K562 (cell line): ENCODE data around the gene CUL9. TPM values are rescaled to one million over a fixed set of nuclear protein-coding genes. Genes with fewer than 3 reads are reported as not detected.

Source experiments
- CBFB ChIP-seq: sonication (generic); formaldehyde crosslinking; IDR thresholded peaks from 2 replicates; pipeline ENCODE4 v1.4.0; 2020; ENCODE audit warnings: mild to moderate bottlenecking, missing genetic modification reagents
- CBX1 ChIP-seq: sonication (generic); IDR thresholded peaks from 2 replicates; pipeline ENCODE4 v1.6.1; 2016; ENCODE audit warnings: antibody characterized with exemption, low read depth, mild to moderate bottlenecking
- CHD7 ChIP-seq: fragments of 200-600 bp; sonication (generic); IDR thresholded peaks from one replicate; pipeline ENCODE4 v1.6.1; 2012; ENCODE audit warnings: mild to moderate bottlenecking, low read depth, low read length, inconsistent platforms
- KLF13 ChIP-seq: fragments of 450-650 bp; IDR thresholded peaks from 2 replicates; pipeline ENCODE4 v1.6.1; 2016; ENCODE audit warnings: missing genetic modification characterization, low read depth, mild to moderate bottlenecking, missing compliant biosample characterization, moderate library complexity, borderline replicate concordance
- POLR2A ChIP-seq: fragments of 450-650 bp; conservative IDR thresholded peaks from 2 replicates; pipeline ENCODE4 v1.6.1; 2016
- POLR2AphosphoS5 ChIP-seq: IDR thresholded peaks from 2 replicates; pipeline ENCODE4 v1.6.1; 2011; ENCODE audit warnings: mild to moderate bottlenecking, low read depth, low read length, moderate library complexity; ENCODE audit not compliant: control insufficient read depth, insufficient read depth
- RBM34 ChIP-seq: fragments of 200-400 bp; formaldehyde crosslinking; IDR thresholded peaks from 2 replicates; pipeline ENCODE4 v1.6.1; 2018; ENCODE audit warnings: low read length, borderline replicate concordance; ENCODE audit not compliant: insufficient read depth
- SLC30A9 ChIP-seq: fragments of 250-450 bp; sonication (Bioruptor Pico); IDR thresholded peaks from 2 replicates; pipeline ENCODE4 v1.8.0; 2022; ENCODE audit warnings: mild to moderate bottlenecking, moderate library complexity
- ZBTB43 ChIP-seq: sonication (generic); formaldehyde crosslinking; IDR thresholded peaks from 2 replicates; pipeline ENCODE4 v1.8.0; 2023; ENCODE audit warnings: mild to moderate bottlenecking, missing genetic modification reagents
- ZHX1 ChIP-seq: fragments of 150-350 bp; conservative IDR thresholded peaks from 2 replicates; pipeline ENCODE4 v1.6.1; 2014; ENCODE audit warnings: low read length
- ZNF175 ChIP-seq: fragments of 200-800 bp; sonication (Bioruptor generic); IDR thresholded peaks from 2 replicates; pipeline ENCODE4 v1.6.1; 2016; ENCODE audit warnings: low read depth, mild to moderate bottlenecking, missing genetic modification characterization, missing compliant biosample characterization
- ZNF695 ChIP-seq: fragments of 450-650 bp; formaldehyde crosslinking; IDR thresholded peaks from 2 replicates; pipeline ENCODE4 v1.4.0; 2020; ENCODE audit warnings: mild to moderate bottlenecking, moderate library complexity
- polyA plus RNA-seq, 8 experiments: library from polyadenylated mRNA; depleted of rRNA in 4 of 8; stranded (reverse) in 5 of 8; unstranded in 3 of 8; fragments of >200 nt; fragmentation: Nextera tagmentation in 2 of 8; fragmentation: Illumina TruSeq in 1 of 8; extraction: Ambion mirVana in 2 of 8; extraction: Trizol in 1 of 8; gene quantifications; 2 replicates each; pipeline versions ENCODE4 v1.2.1 to v1.2.3, GENCODE V29; 2011 to 2014; ENCODE audit warnings: inconsistent platforms in 1 of 8, missing spikeins in 1 of 8
- total RNA-seq, 7 experiments: library from RNA; depleted of rRNA in 6 of 7; stranded (reverse); fragments of >200 nt in 6 of 7; fragmentation: Illumina TruSeq in 2 of 7; extraction: Trizol in 2 of 7; gene quantifications; 2 replicates each; pipeline versions ENCODE4 v1.2.1 to v1.2.3, GENCODE V29; 2011 to 2021; ENCODE audit warnings: low replicate concordance in 1 of 7

The CUL9 gene
- total and polyA plus RNA-seq, 9 of the 15 experiments (the other 6 are each of a cell fraction or from before 2014, with no cell fraction given): 0.50 to 20.7 (median 6.6) TPM

GRCh38 chr6:43246301-43247113, 64.5 kb downstream of the CUL9 start (continued):
- no peak for TF ChIP-seq CHD7
- no peak for TF ChIP-seq ZNF695 (CRISPR knock-in tag)
- TF ChIP-seq CBX1: no peak
- TF ChIP-seq ZBTB43: no peak
- TF ChIP-seq RBM34: no peak
- no peak for TF ChIP-seq POLR2AphosphoS5
- TF ChIP-seq POLR2A: no peak
- TF ChIP-seq CBFB (CRISPR knock-in tag): 0 out of 2 replicates have a peak, but pooled peaks have one; percentile 29
- no peak for TF ChIP-seq KLF13 (tag)
- 0 out of 2 replicates have a peak, but pooled peaks have one; percentile 37 for TF ChIP-seq ZHX1
- no peak for TF ChIP-seq ZNF175 (CRISPR knock-in tag)
- TF ChIP-seq SLC30A9 (CRISPR knock-in tag): no peak
